ENCODE measurements around the gene TANGO6.

DNA sequence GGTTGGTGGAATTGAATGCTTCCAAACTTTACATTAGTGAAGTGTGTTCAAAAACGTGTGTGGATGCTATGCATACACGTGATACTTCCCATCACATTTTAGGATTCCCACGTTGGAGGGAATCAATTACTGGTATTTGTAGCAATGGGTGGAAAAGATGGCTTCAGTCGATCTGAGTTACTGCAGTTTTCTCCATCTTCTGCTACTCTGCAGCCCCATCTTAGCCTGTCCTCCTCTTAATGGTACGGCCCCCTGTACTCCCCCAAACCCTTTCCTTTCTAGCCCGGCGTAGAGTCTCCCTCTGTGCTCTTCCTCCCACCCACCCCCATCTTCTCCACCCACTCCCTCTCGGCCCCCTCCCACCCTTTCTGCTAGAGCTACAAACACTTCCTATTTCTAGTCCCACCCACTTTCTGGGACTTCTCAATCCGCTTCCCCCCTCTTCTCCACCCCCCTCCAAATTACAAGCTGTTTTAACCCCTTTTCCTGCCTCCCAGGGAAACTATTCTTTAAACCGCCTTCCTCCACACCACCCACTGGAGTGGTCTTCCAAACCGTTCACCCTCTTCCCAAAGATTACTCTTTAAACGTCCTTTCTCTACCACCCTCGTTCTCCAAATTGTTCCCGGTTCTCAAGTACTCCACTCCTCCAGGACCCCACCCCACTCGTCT, 288.0 kb downstream of the TANGO6 start:
- TF ChIP-seq, protein P1, sequence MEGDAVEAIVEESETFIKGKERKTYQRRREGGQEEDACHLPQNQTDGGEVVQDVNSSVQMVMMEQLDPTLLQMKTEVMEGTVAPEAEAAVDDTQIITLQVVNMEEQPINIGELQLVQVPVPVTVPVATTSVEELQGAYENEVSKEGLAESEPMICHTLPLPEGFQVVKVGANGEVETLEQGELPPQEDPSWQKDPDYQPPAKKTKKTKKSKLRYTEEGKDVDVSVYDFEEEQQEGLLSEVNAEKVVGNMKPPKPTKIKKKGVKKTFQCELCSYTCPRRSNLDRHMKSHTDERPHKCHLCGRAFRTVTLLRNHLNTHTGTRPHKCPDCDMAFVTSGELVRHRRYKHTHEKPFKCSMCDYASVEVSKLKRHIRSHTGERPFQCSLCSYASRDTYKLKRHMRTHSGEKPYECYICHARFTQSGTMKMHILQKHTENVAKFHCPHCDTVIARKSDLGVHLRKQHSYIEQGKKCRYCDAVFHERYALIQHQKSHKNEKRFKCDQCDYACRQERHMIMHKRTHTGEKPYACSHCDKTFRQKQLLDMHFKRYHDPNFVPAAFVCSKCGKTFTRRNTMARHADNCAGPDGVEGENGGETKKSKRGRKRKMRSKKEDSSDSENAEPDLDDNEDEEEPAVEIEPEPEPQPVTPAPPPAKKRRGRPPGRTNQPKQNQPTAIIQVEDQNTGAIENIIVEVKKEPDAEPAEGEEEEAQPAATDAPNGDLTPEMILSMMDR (IDR thresholded peaks at IDR 0.05; ENCODE audit: low read depth, low read length, poor library complexity, severe bottlenecking), result no peak
- TF ChIP-seq EZH2phosphoT487 (IDR thresholded peaks at IDR 0.05; ENCODE audit: borderline replicate concordance, low read length), result no peak

All from DOHH2 (cell line).